ENCODE data around the gene DTNA. TPM values are rescaled to one million over a fixed set of nuclear protein-coding genes. Genes with fewer than 3 reads are reported as not detected.

The DTNA gene
- total and polyA plus RNA-seq, 12 donors, result 6.3 to 43.9 (median 22.3) TPM

DNA sequence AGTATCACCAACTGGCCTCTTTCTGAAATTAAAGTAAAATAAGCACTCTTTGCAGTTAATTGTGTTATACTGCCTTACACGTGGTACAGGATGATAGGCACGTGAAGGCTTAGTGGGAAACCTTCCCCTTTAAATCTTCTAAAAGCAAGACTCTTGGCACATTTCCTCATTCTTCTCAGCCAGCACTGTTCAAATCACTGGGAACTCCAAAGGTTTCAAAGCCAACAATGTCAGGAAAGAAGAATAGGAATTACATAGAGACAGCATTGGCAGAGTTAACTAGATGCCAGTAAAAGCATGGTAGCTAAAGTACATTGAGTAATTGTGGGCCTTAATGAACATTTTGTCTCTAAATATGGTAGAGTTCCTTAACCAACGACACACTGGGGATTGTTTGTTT lies 96.4 kb downstream of the DTNA start:
- 52 to 63% (median 58%) methylated on average over 3 of the region's 3 CpGs for WGBS, 4 donors
- Histone ChIP-seq H3K27ac (no peak overlapping the region), H3K4me1 (replicated peaks in 1 of 2) (no peaks in the 10 kb centered on the region), H3K9me3 (replicated peaks in 1 of 3) (no peaks in the 10 kb centered on the region), H3K27me3 (no peaks in the 10 kb centered on the region), H3K36me3 (replicated peaks in 1 of 2) (no peaks in the 10 kb centered on the region), H3K4me3 (no peak overlapping the region)
- intact Hi-C loops (cut with DNase I), result no loop called here
- DNase-seq, result no peak
- TF ChIP-seq POLR2A (IDR thresholded peaks at IDR 0.05), result no peak
- TF ChIP-seq, protein P1, sequence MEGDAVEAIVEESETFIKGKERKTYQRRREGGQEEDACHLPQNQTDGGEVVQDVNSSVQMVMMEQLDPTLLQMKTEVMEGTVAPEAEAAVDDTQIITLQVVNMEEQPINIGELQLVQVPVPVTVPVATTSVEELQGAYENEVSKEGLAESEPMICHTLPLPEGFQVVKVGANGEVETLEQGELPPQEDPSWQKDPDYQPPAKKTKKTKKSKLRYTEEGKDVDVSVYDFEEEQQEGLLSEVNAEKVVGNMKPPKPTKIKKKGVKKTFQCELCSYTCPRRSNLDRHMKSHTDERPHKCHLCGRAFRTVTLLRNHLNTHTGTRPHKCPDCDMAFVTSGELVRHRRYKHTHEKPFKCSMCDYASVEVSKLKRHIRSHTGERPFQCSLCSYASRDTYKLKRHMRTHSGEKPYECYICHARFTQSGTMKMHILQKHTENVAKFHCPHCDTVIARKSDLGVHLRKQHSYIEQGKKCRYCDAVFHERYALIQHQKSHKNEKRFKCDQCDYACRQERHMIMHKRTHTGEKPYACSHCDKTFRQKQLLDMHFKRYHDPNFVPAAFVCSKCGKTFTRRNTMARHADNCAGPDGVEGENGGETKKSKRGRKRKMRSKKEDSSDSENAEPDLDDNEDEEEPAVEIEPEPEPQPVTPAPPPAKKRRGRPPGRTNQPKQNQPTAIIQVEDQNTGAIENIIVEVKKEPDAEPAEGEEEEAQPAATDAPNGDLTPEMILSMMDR (IDR thresholded peaks at IDR 0.05), result no peak

DNA sequence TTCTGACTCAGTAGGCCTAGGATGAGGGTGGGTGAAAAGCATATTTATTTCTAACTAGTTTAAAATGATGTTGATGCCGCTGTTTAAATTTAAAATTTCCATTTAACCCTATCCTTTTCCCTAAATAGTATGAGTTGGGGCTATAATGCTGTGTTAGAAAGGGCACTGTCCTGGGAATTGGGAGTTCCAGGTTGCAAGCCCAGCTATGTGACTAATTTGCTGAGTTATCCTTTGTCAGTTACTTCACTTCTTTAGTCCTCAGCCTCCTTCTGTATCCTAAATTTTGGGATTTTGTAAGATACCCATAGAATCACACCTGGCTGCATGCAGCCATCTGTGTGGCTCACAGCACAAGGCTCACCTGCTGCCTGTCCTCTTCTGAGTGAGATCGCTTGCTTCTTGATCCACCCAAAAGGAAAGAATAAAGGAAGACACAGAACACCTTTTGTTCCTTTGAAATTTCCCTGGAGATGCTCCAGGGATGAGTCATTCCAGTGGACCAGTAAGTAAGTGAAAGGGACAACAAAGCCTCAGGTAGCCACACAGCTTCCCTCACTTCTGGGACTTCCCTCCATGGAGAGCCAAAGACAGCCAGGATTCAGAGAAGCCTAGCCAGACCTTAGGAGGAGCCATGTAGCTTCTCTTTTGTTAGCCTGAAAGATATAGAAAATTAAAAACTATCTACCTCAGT lies 97.2 kb downstream of the DTNA start:
- Histone ChIP-seq H3K27me3 (no peaks in the 10 kb centered on the region), H3K4me1 (replicated peaks in 1 of 2) (no peaks in the 10 kb centered on the region), H3K9me3 (replicated peaks in 1 of 3) (no peaks in the 10 kb centered on the region), H3K4me3 (no peak overlapping the region), H3K36me3 (replicated peaks in 1 of 2) (no peaks in the 10 kb centered on the region), H3K27ac (no peak overlapping the region)
- intact Hi-C loops (cut with DNase I), result no loop called here
- 81 to 95% (median 94%) methylated on average over 2 of the region's 2 CpGs for WGBS, 4 donors
- no peak for DNase-seq
- no peak for TF ChIP-seq POLR2A (IDR thresholded peaks at IDR 0.05)
- TF ChIP-seq, protein P1 (IDR thresholded peaks at IDR 0.05), result no peak

DNA sequence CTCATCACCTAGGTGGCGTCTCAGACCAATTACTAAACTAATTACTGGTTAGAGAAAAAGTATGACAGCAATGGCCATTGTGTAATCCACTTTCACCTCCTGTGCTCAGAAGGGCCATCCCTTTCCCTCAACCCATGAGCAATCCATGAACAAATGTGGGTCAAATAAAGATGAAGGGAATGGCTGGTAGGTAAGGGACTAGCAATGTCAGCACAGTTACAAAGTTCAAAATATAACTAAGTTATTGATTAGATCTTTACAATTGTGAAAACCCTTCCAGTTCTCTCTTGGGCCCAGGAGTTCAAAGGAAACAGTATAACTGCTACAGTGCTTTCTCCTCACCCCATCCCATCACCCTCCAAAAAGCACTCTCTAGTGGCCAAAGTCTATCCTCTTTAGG lies 98.3 kb downstream of the DTNA start:
- intact Hi-C loops (cut with DNase I), result no loop called here
- Histone ChIP-seq H3K4me3 (no peak overlapping the region), H3K27ac (no peak overlapping the region), H3K9me3 (replicated peaks in 1 of 3) (no peaks in the 10 kb centered on the region), H3K4me1 (replicated peaks in 1 of 2) (no peaks in the 10 kb centered on the region), H3K27me3 (no peaks in the 10 kb centered on the region), H3K36me3 (replicated peaks in 1 of 2) (no peaks in the 10 kb centered on the region)
- 90 to 100% (median 93%) methylated on average over 1 of the region's 1 CpG for WGBS, 4 donors
- DNase-seq, result no peak
- TF ChIP-seq POLR2A (IDR thresholded peaks at IDR 0.05), result no peak
- TF ChIP-seq, protein P1 (IDR thresholded peaks at IDR 0.05), result no peak

DNA sequence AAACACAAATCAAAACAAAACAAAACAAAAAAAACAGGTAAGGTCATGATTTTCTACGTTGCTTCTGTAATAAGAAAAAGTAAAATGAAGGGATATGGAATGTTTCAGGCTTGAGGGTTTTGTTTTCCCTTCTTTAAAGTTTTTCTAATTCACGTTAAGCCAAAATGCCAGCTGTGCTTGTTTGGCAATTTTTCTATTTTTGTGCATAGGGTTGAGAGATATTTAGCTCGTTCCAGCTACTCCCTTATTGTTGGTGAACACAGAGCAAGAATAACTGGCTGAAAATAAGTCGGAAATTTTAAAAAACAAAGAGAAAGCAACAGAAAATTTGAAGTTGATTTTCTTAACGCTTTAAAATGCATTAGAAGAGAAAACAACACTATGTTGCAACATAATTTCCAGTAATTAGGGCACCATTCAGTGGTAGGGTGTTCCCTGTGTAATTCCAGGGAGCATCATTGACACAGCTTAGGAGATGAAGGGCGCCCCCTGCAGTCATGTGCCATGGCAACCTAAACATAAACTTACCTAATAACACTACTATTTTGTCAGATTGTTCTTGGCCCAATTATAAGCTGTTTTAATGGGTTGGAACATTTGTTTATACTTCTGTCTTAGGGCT lies 99.5 kb downstream of the DTNA start:
- peak in 6 of 7 donors; percentile 23 to 58 (median 38) for DNase-seq
- H3K27ac ChIP-seq, result no peak overlapping the region

More for the DNA sequence above, 99.5 kb downstream of the DTNA start:
- Histone ChIP-seq H3K27me3 (no peaks in the 10 kb centered on the region), H3K4me1 (replicated peaks in 1 of 2) (no peaks in the 10 kb centered on the region), H3K36me3 (replicated peaks in 1 of 2) (no peaks in the 10 kb centered on the region), H3K9me3 (replicated peaks in 1 of 3) (no peaks in the 10 kb centered on the region), H3K4me3 (no peak overlapping the region)
- no peak for TF ChIP-seq POLR2A (IDR thresholded peaks at IDR 0.05)
- TF ChIP-seq, protein P1 (IDR thresholded peaks at IDR 0.05), result peak in 4 of 6 experiments; percentile 14 to 37 (median 31)
- intact Hi-C loops (cut with DNase I), result no loop called here
- WGBS, 4 donors, result 57 to 69% (median 64%) methylated on average over 6 of the region's 6 CpGs

All from adrenal gland (tissue), 12 donors.